RWPE2 (cell line): ENCODE data around the gene CNTNAP5.

ENCODE experiments used
- ATAC-seq: fragments of 200-7000 bp; cut with Tn5 transposase; 3 replicates; pipeline ENCODE4 v1.9.1; 2021; ENCODE audit warnings: low read depth
- DNase-seq: peaks from one replicate; pipeline ENCODE4 v3.0.0-alpha.2; 2020; ENCODE audit warnings: low spot score
- H3K27ac ChIP-seq: fragments of 450-650 bp; 2 replicates; pipeline ENCODE4 v1.5.1; 2017; ENCODE audit warnings: mild to moderate bottlenecking; ENCODE audit not compliant: poor library complexity, severe bottlenecking
- H3K27me3 ChIP-seq: fragments of 250-450 bp; sonication (Bioruptor Pico); 2 replicates; pipeline ENCODE4 v1.5.1; 2021; ENCODE audit warnings: mild to moderate bottlenecking, moderate library complexity; ENCODE audit not compliant: insufficient read depth, poor library complexity, severe bottlenecking
- H3K36me3 ChIP-seq: fragments of 250-450 bp; sonication (Bioruptor Pico); 2 replicates; pipeline ENCODE4 v1.5.1; 2020; ENCODE audit warnings: low read depth, mild to moderate bottlenecking, moderate library complexity
- H3K4me1 ChIP-seq: fragments of 250-450 bp; sonication (Bioruptor Pico); 2 replicates; pipeline ENCODE4 v1.5.1; 2021; ENCODE audit warnings: mild to moderate bottlenecking, moderate library complexity; ENCODE audit not compliant: insufficient read depth, poor library complexity, severe bottlenecking
- H3K4me3 ChIP-seq: fragments of 250-450 bp; sonication (Bioruptor Pico); 2 replicates; pipeline ENCODE4 v1.5.1; 2021; ENCODE audit warnings: mild to moderate bottlenecking, moderate library complexity; ENCODE audit not compliant: severe bottlenecking
- H3K9me3 ChIP-seq: fragments of 250-450 bp; sonication (Bioruptor Pico); 2 replicates; pipeline ENCODE4 v1.5.1; 2021; ENCODE audit warnings: mild to moderate bottlenecking, moderate library complexity; ENCODE audit not compliant: severe bottlenecking
- TF ChIP-seq, protein P1 (sequence below): fragments of 450-650 bp; IDR thresholded peaks from one replicate; pipeline ENCODE4 v1.5.1; 2017; ENCODE audit warnings: mild to moderate bottlenecking, moderate library complexity; ENCODE audit not compliant: poor library complexity, severe bottlenecking

Gene CNTNAP5

DNA sequence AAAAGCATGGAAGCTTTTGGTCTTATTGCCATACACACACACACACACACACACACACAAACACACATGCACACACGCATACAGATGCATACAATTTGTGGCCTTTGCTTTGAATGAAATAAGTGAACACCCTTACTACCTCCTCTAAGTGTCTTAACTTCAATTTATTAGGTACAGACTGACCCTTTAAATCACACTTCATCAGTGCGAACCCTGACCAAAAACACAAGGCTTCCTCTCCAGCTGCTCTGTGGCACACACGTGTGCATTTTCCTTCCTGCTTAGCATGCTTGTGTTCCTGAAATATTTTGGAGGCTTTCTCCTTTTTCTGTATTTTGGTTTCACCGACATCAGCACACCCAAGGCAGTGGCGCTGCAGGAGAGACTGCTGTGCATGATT, 96.0 kb downstream of the CNTNAP5 start:
- no peaks in the 10 kb centered on the region for H3K36me3 ChIP-seq
- no peak for DNase-seq
- no peaks in the 10 kb centered on the region for H3K4me1 ChIP-seq
- H3K9me3 ChIP-seq, result no peaks in the 10 kb centered on the region
- no peaks in the 10 kb centered on the region for H3K27me3 ChIP-seq
- H3K4me3 ChIP-seq, result no peak overlapping the region
- H3K27ac ChIP-seq, result no peak overlapping the region
- TF ChIP-seq, protein P1, sequence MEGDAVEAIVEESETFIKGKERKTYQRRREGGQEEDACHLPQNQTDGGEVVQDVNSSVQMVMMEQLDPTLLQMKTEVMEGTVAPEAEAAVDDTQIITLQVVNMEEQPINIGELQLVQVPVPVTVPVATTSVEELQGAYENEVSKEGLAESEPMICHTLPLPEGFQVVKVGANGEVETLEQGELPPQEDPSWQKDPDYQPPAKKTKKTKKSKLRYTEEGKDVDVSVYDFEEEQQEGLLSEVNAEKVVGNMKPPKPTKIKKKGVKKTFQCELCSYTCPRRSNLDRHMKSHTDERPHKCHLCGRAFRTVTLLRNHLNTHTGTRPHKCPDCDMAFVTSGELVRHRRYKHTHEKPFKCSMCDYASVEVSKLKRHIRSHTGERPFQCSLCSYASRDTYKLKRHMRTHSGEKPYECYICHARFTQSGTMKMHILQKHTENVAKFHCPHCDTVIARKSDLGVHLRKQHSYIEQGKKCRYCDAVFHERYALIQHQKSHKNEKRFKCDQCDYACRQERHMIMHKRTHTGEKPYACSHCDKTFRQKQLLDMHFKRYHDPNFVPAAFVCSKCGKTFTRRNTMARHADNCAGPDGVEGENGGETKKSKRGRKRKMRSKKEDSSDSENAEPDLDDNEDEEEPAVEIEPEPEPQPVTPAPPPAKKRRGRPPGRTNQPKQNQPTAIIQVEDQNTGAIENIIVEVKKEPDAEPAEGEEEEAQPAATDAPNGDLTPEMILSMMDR, result no peak
- ATAC-seq, result no peak

DNA sequence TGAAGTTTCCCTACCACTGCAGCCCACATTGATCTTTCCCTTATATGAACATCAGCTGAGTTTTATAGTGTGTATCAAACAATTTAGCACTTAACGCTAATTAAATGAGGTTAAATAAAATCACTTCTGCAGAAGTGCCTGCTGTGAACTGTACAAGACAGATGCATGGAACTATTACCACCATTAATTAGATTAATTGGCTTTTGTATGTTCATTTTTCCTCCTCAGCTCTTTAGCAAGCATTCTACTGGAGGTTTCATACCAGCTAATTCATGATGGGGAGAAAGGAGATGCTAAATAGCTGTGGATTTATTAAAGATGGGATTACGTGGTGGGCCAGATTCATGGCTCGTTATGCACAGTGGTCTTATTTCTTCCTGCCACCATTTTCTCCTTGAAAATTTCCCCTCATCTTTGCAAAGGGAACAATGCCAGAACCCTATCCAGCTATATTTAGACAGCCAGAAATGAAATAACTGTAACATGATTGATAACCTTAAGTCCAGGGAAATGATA, 96.7 kb downstream of the CNTNAP5 start:
- DNase-seq (no peak), ATAC-seq (no peak)
- Histone ChIP-seq H3K27me3 (no peaks in the 10 kb centered on the region), H3K9me3 (no peaks in the 10 kb centered on the region), H3K4me1 (no peaks in the 10 kb centered on the region), H3K4me3 (no peak overlapping the region), H3K36me3 (no peaks in the 10 kb centered on the region), H3K27ac (no peak overlapping the region)
- TF ChIP-seq, protein P1, result no peak

DNA sequence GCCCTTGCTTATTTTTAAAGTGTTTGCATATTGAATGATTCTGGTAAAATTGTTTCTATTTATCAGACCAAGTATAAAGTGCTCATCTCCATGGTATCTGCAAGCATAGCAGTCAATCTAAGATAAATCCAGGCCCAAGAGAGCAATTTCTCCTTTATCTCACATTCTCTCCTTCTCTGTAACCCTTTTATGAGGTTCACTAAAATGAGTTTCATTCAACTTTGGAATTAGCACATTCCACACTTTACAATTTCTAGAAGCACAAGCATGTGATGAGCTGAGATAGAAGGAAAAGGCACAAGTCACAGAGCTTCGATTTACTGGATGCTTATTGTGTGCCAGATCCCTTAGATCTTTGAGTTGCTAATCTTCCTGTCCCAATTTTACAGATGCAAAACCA, 97.3 kb downstream of the CNTNAP5 start:
- no peak for DNase-seq
- Histone ChIP-seq H3K9me3 (no peaks in the 10 kb centered on the region), H3K27ac (no peak overlapping the region), H3K4me1 (no peaks in the 10 kb centered on the region), H3K4me3 (no peak overlapping the region), H3K36me3 (no peaks in the 10 kb centered on the region), H3K27me3 (no peaks in the 10 kb centered on the region)
- ATAC-seq, result no peak
- TF ChIP-seq, protein P1, result no peak

GRCh38 chr2:124131276-124131675, 106.2 kb downstream of the CNTNAP5 start:
- TF ChIP-seq, protein P1, result no peak
- Histone ChIP-seq H3K4me1 (no peaks in the 10 kb centered on the region), H3K9me3 (no peaks in the 10 kb centered on the region), H3K4me3 (no peak overlapping the region), H3K27ac (no peak overlapping the region), H3K27me3 (no peaks in the 10 kb centered on the region), H3K36me3 (no peaks in the 10 kb centered on the region)
- no peak for DNase-seq
- no peak for ATAC-seq

DNA sequence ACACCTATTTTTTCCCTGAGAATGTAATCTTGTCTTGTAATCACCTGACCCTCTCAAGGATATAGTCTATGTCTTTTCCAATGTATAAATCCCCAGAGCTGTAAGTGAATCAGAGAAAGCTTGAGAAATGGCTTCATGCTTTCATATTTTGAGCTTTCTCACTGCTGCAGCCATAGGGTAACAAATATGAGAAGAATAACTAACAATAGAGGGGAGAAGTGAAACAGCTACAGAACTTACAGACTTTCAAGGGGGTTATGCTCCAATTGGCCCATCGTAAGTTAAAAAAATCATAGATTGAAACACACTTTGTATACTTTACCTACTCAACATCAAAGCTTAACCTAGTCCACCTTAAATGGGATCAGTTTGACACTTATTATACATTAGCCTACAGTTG, 111.0 kb downstream of the CNTNAP5 start:
- ATAC-seq (no peak), DNase-seq (no peak)
- Histone ChIP-seq H3K4me3 (no peak overlapping the region), H3K4me1 (no peaks in the 10 kb centered on the region), H3K27ac (no peak overlapping the region), H3K9me3 (no peaks in the 10 kb centered on the region), H3K36me3 (no peaks in the 10 kb centered on the region), H3K27me3 (no peaks in the 10 kb centered on the region)
- TF ChIP-seq, protein P1, result no peak
